Uterus (tissue), 2 donors: ENCODE data around the gene CST4.

Experiments
- CTCF ChIP-seq, 4 experiments: fragments of 200-600 bp in 2 of 4; fragments of 450-650 bp in 2 of 4; sonication (generic) in 2 of 4; IDR thresholded peaks; one replicate each; pipeline ENCODE4 v1.5.1; 2016 to 2019; ENCODE audit warnings: antibody characterized with exemption in 4 of 4, mild to moderate bottlenecking in 2 of 4, moderate library complexity in 1 of 4
- POLR2A ChIP-seq, 2 donors: fragments of 450-650 bp; IDR thresholded peaks; one replicate each; pipeline ENCODE4 v1.6.1; 2016; ENCODE audit warnings: antibody characterized with exemption in 2 of 2, mild to moderate bottlenecking in 1 of 2, moderate library complexity in 1 of 2

- no peak for TF ChIP-seq POLR2A (IDR thresholded peaks at IDR 0.05)
- no peak for TF ChIP-seq CTCF (IDR thresholded peaks at IDR 0.05)
Measured at GRCh38 chr20:23659989-23660837, 28.6 kb downstream of the CST4 start.
